ENCODE data around the gene INTS1. TPM values are rescaled to one million over a fixed set of nuclear protein-coding genes. Genes with fewer than 3 reads are reported as not detected.
"Not testable (repeated sequence)": the region's sequence is repeated elsewhere in the genome, so short reads cannot be mapped to it uniquely, and the experiment has no call there.

INTS1 gene
- total RNA-seq, 1 donor, result 66.2 TPM

DNA sequence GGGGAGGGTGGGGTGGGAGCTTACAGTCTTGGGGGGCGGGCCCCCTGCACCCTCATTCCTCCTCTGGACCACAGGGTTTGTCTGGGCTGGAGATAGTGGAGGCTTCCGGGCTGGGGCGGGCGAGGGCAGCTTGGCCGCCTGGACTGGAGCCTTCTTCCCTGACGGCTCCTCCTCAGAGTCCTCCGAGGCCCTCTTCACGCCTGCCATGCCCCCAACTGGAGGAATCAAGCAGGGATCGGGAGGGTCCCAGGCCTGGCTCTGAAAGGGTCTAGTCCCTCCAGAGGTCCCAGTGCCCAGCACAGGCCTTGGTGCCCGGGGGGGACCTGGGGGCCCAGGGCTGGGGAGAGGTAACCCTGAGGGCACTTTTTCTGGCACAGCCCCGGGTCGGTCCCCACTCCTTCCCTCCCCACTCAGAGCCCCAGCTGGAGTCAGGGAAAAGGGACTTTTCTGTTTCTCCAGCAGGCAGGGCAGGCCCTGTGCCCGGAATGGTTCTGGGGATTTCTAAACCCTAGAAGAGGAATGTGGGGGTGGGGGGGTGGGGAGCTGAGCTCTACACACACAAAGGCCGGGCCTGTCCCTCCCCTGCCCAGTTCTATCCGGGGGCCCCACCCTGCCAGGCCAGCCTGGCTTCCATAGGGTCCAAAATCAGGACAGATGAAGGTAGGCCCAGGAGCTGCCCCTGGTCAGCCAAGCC is 56.5 kb downstream of the INTS1 start:
- no peak overlapping the region for H3K4me3 ChIP-seq (ENCODE audit: insufficient read depth, low read length)
- no peak overlapping the region for H2AFZ ChIP-seq (ENCODE audit: low read length)
- peaks cover 29% of the 10 kb centered on the region for H3K79me2 ChIP-seq (ENCODE audit: insufficient read depth, low read length)
- peaks cover 18% of the 10 kb centered on the region for H3K36me3 ChIP-seq (ENCODE audit: insufficient read depth, low read length)
- H3K27me3 ChIP-seq (ENCODE audit: insufficient read depth, low read length), result no peaks in the 10 kb centered on the region
- H4K20me1 ChIP-seq (ENCODE audit: insufficient read depth, low read length), result peaks cover 15% of the 10 kb centered on the region
- TF ChIP-seq, protein P1, sequence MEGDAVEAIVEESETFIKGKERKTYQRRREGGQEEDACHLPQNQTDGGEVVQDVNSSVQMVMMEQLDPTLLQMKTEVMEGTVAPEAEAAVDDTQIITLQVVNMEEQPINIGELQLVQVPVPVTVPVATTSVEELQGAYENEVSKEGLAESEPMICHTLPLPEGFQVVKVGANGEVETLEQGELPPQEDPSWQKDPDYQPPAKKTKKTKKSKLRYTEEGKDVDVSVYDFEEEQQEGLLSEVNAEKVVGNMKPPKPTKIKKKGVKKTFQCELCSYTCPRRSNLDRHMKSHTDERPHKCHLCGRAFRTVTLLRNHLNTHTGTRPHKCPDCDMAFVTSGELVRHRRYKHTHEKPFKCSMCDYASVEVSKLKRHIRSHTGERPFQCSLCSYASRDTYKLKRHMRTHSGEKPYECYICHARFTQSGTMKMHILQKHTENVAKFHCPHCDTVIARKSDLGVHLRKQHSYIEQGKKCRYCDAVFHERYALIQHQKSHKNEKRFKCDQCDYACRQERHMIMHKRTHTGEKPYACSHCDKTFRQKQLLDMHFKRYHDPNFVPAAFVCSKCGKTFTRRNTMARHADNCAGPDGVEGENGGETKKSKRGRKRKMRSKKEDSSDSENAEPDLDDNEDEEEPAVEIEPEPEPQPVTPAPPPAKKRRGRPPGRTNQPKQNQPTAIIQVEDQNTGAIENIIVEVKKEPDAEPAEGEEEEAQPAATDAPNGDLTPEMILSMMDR (IDR thresholded peaks at IDR 0.05; ENCODE audit: extremely low read depth, low read depth, low read length), result no peak
- H3K9me3 ChIP-seq (ENCODE audit: low read depth, low read length), result no peaks in the 10 kb centered on the region
- H3K4me1 ChIP-seq (ENCODE audit: insufficient read depth, low read length), result no peaks in the 10 kb centered on the region
- H3K27ac ChIP-seq (ENCODE audit: low read depth, low read length), result no peak overlapping the region
- H3K4me2 ChIP-seq (ENCODE audit: insufficient read depth, low read length), result no peak overlapping the region
- DNase-seq (ENCODE audit: insufficient read length, low spot score, missing footprints), result peak; percentile 97

DNA sequence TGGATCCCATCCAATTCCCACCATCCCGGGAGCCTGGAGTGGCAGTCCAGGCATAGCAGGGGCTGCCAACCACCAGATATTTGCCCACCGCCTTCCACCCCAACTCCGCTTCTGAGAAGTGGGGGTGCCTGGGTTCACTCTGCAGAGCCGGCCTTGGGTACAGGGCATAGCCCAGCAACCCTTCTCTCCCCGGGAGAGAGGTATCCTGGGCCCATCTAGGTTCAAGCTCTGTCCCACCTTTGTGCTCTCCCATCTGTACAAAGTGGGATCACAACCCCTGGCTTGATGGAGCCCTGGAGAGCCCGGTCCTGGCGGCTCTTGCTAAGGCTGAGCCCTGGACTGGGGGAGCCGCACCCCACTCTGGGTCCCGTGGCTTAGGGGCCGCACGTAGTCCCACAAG is 57.1 kb downstream of the INTS1 start:
- TF ChIP-seq, protein P1 (IDR thresholded peaks at IDR 0.05; ENCODE audit: extremely low read depth, low read depth, low read length), result no peak
- no peak for DNase-seq (ENCODE audit: insufficient read length, low spot score, missing footprints)
- no peaks in the 10 kb centered on the region for H3K27me3 ChIP-seq (ENCODE audit: insufficient read depth, low read length)
- H3K9me3 ChIP-seq (ENCODE audit: low read depth, low read length), result no peaks in the 10 kb centered on the region
- H3K27ac ChIP-seq (ENCODE audit: low read depth, low read length), result no peak overlapping the region
- no peaks in the 10 kb centered on the region for H3K4me1 ChIP-seq (ENCODE audit: insufficient read depth, low read length)
- no peak overlapping the region for H3K4me2 ChIP-seq (ENCODE audit: insufficient read depth, low read length)
- H2AFZ ChIP-seq (ENCODE audit: low read length), result no peak overlapping the region
- peaks cover 23% of the 10 kb centered on the region for H3K79me2 ChIP-seq (ENCODE audit: insufficient read depth, low read length)
- peaks cover 20% of the 10 kb centered on the region for H3K36me3 ChIP-seq (ENCODE audit: insufficient read depth, low read length)
- H4K20me1 ChIP-seq (ENCODE audit: insufficient read depth, low read length), result peaks cover 16% of the 10 kb centered on the region
- no peak overlapping the region for H3K4me3 ChIP-seq (ENCODE audit: insufficient read depth, low read length)

DNA sequence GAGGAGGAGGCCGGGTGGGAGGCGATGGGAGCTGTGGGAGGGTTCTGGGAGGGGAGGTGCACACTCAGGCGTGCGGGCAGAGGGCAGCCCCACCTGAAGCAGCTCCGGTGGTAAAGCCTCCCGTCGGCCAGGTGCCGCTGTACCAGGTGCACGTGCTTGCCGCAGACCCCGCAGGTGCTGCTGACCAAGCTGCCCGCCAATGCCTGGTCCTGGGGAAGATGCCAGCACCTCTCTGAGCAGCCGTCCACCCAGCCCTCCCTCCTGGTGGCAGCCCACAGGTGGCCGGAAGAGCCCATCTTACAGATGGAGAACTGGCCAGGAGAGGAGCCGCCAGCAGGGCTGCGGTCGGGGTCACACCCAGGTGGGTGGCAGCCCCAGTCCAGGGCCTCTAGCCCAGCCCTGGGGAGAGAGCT is 57.6 kb downstream of the INTS1 start:
- H3K4me1 ChIP-seq (ENCODE audit: insufficient read depth, low read length), result no peaks in the 10 kb centered on the region
- DNase-seq (ENCODE audit: insufficient read length, low spot score, missing footprints), result no peak
- no peak overlapping the region for H3K4me2 ChIP-seq (ENCODE audit: insufficient read depth, low read length)
- no peak overlapping the region for H2AFZ ChIP-seq (ENCODE audit: low read length)
- H4K20me1 ChIP-seq (ENCODE audit: insufficient read depth, low read length), result peaks cover 21% of the 10 kb centered on the region
- TF ChIP-seq, protein P1 (IDR thresholded peaks at IDR 0.05; ENCODE audit: extremely low read depth, low read depth, low read length), result no peak
- H3K27ac ChIP-seq (ENCODE audit: low read depth, low read length), result no peak overlapping the region
- no peaks in the 10 kb centered on the region for H3K27me3 ChIP-seq (ENCODE audit: insufficient read depth, low read length)
- H3K79me2 ChIP-seq (ENCODE audit: insufficient read depth, low read length), result peaks cover 18% of the 10 kb centered on the region
- H3K9me3 ChIP-seq (ENCODE audit: low read depth, low read length), result no peaks in the 10 kb centered on the region
- no peak overlapping the region for H3K4me3 ChIP-seq (ENCODE audit: insufficient read depth, low read length)
- H3K36me3 ChIP-seq (ENCODE audit: insufficient read depth, low read length), result peaks cover 25% of the 10 kb centered on the region

- DNase-seq (ENCODE audit: insufficient read length, low spot score, missing footprints); H2AFZ ChIP-seq (ENCODE audit: low read length): not testable (repeated sequence)
- peaks cover 25% of the 10 kb centered on the region for H3K36me3 ChIP-seq (ENCODE audit: insufficient read depth, low read length)
Measured at GRCh38 chr7:1446026-1446425, 58.2 kb downstream of the INTS1 start.

More at GRCh38 chr7:1446026-1446425, 58.2 kb downstream of the INTS1 start:
- Histone ChIP-seq H3K79me2 (ENCODE audit: insufficient read depth, low read length) (peaks cover 12% of the 10 kb centered on the region), H4K20me1 (ENCODE audit: insufficient read depth, low read length) (peaks cover 22% of the 10 kb centered on the region)
- H3K27ac ChIP-seq (ENCODE audit: low read depth, low read length); H3K27me3 ChIP-seq (ENCODE audit: insufficient read depth, low read length); H3K4me2 ChIP-seq (ENCODE audit: insufficient read depth, low read length); H3K9me3 ChIP-seq (ENCODE audit: low read depth, low read length); H3K4me3 ChIP-seq (ENCODE audit: insufficient read depth, low read length); H3K4me1 ChIP-seq (ENCODE audit: insufficient read depth, low read length): not testable (repeated sequence)
